K562 (cell line): ENCODE data around the gene MEF2C. TPM values are rescaled to one million over a fixed set of nuclear protein-coding genes. Genes with fewer than 3 reads are reported as not detected.

Experiments used
- ATAC-seq: fragments of 200-7000 bp; cut with Tn5 transposase; 3 replicates; pipeline ENCODE4 v1.9.1; 2020; ENCODE audit warnings: moderate library complexity
- BruUV-seq: library from RNA; stranded (reverse); fragments of 400-500 nt; replicated peaks from 2 replicates; lab custom pipeline; 2021; lab: Mats Ljungman, UMichigan
- CTCF ChIA-PET: fragments of 300-600 bp; formaldehyde crosslinking; extraction: SDS; loops from one replicate; lab custom pipeline; 2021; ENCODE audit warnings: low intra/inter-chr PET ratio; lab: Yijun Ruan, JAX
- POLR2A ChIA-PET: fragments of 300-600, 350-650 bp; sonication (Branson Sonifier 250); formaldehyde crosslinking; extraction: SDS; loops from one replicate; lab custom pipeline; 2021; ENCODE audit warnings: antibody characterized with exemption, inconsistent platforms; lab: Yijun Ruan, JAX
- DNase-seq, 4 experiments: peaks; one replicate each; pipeline versions ENCODE4 v3.0.0 to v3.0.0-alpha.2; 2011 to 2018; ENCODE audit warnings: low spot score in 3 of 4, mixed read lengths in 3 of 4; ENCODE audit errors: extremely low read depth in 1 of 4
- FAIRE-seq: peaks from 2 replicates; lab custom pipeline; 2011; peaks lifted over from hg19 to GRCh38; lab: Jason Lieb, UNC
- H2AFZ ChIP-seq: 2 replicates; pipeline ENCODE4 v1.6.0; 2011; ENCODE audit warnings: low read depth, low read length, control low read depth, inconsistent platforms
- H3K27ac ChIP-seq: fragments of 200-600 bp; 3 replicates; pipeline ENCODE4 v1.8.0; 2011; ENCODE audit warnings: low read depth, mild to moderate bottlenecking, control low read depth, inconsistent platforms, low read length, moderate library complexity, mixed read lengths; ENCODE audit errors: extremely low read depth
- H3K27me3 ChIP-seq, 2 experiments: fragments of 300-600 bp in 1 of 2; 2 replicates in 1 of 2; 3 replicates in 1 of 2; pipeline versions ENCODE4 v1.6.0 to v1.8.0; 2011; ENCODE audit warnings: inconsistent platforms in 2 of 2, low read length in 2 of 2, mild to moderate bottlenecking in 1 of 2, mixed read lengths in 1 of 2, moderate library complexity in 1 of 2; ENCODE audit not compliant: control insufficient read depth in 2 of 2, insufficient read depth in 2 of 2
- H3K36me3 ChIP-seq: fragments of 300-600 bp; 3 replicates; pipeline ENCODE4 v1.8.0; 2011; ENCODE audit warnings: mild to moderate bottlenecking, low read length, inconsistent platforms; ENCODE audit not compliant: control insufficient read depth, insufficient read depth
- H3K4me1 ChIP-seq, 2 experiments: fragments of 200-600 bp in 1 of 2; replicated peaks in 1 of 2; 2 replicates in 1 of 2; 3 replicates in 1 of 2; pipeline versions ENCODE4 v1.5.1 to v1.8.0; 2011; ENCODE audit warnings: inconsistent platforms in 2 of 2, low read length in 2 of 2, mild to moderate bottlenecking in 1 of 2, mixed read lengths in 1 of 2, moderate library complexity in 1 of 2; ENCODE audit not compliant: control insufficient read depth in 2 of 2, insufficient read depth in 2 of 2
- H3K4me2 ChIP-seq: 2 replicates; pipeline ENCODE4 v1.6.1; 2011; ENCODE audit warnings: low read length, control low read depth, inconsistent platforms, mixed read lengths; ENCODE audit not compliant: insufficient read depth
- H3K4me3 ChIP-seq: fragments of 200-600 bp; sonication (generic), shearing (Covaris generic); 2 replicates; pipeline ENCODE4 v1.5.1; 2016; ENCODE audit warnings: control low read depth, inconsistent platforms
- H3K79me2 ChIP-seq: fragments of 200-600 bp; 3 replicates; pipeline ENCODE4 v1.8.0; 2011; ENCODE audit warnings: low read length, inconsistent platforms; ENCODE audit not compliant: control insufficient read depth, insufficient read depth
- H3K9ac ChIP-seq, 2 experiments: 2 replicates each; pipeline versions ENCODE4 v1.6.0 to v1.6.1; 2011; ENCODE audit warnings: low read depth in 2 of 2, low read length in 2 of 2, control low read depth in 1 of 2, inconsistent platforms in 1 of 2, mild to moderate bottlenecking in 1 of 2, mixed read lengths in 1 of 2; ENCODE audit not compliant: insufficient read depth in 1 of 2
- H3K9me1 ChIP-seq: one replicate; pipeline ENCODE4 v1.6.0; 2011; ENCODE audit warnings: inconsistent platforms, mild to moderate bottlenecking, low read length, moderate library complexity; ENCODE audit not compliant: control insufficient read depth, insufficient read depth
- H3K9me3 ChIP-seq: replicated peaks from 2 replicates; pipeline ENCODE4 v1.5.1; 2011; ENCODE audit warnings: low read depth, low read length, inconsistent platforms; ENCODE audit not compliant: control insufficient read depth, insufficient read depth
- H4K20me1 ChIP-seq: replicated peaks from 2 replicates; pipeline ENCODE4 v1.6.1; 2011; ENCODE audit warnings: low read length, inconsistent platforms, mixed read lengths; ENCODE audit not compliant: control insufficient read depth, insufficient read depth
- ARID1B ChIP-seq: fragments of 450-650 bp; IDR thresholded peaks from 2 replicates; pipeline ENCODE4 v1.6.1; 2016; ENCODE audit warnings: antibody characterized with exemption, mild to moderate bottlenecking, inconsistent platforms
- C11orf30 ChIP-seq: fragments of 450-650 bp; IDR thresholded peaks from 2 replicates; pipeline ENCODE4 v1.6.1; 2016; ENCODE audit warnings: low read depth, mild to moderate bottlenecking
- EHMT2 ChIP-seq: fragments of 450-650 bp; IDR thresholded peaks from 2 replicates; pipeline ENCODE4 v1.6.1; 2018; ENCODE audit warnings: antibody characterized with exemption
- ELK1 ChIP-seq: sonication (generic); formaldehyde crosslinking; IDR thresholded peaks from 2 replicates; pipeline ENCODE4 v1.8.1; 2022; ENCODE audit warnings: missing genetic modification reagents
- MBD1 ChIP-seq: fragments of 250-450 bp; sonication (Bioruptor Pico); IDR thresholded peaks from 2 replicates; pipeline ENCODE4 v1.8.0; 2022; ENCODE audit warnings: inconsistent platforms
- MCM7 ChIP-seq, 2 experiments: fragments of 450-650 bp; IDR thresholded peaks; 2 replicates each; pipeline ENCODE4 v1.6.1; 2016 to 2018
- MXI1 ChIP-seq: IDR thresholded peaks from 2 replicates; pipeline ENCODE4 v1.6.1; 2011; ENCODE audit warnings: low read depth, mild to moderate bottlenecking, improper control_type of control experiment, low read length
- TCF7L2 ChIP-seq: fragments of 150-350 bp; IDR thresholded peaks from 2 replicates; pipeline ENCODE4 v1.6.1; 2016; ENCODE audit warnings: low read depth, mild to moderate bottlenecking, low read length, moderate library complexity
- ZNF41 ChIP-seq: fragments of 250-450 bp; sonication (Bioruptor Pico); conservative IDR thresholded peaks from 2 replicates; pipeline ENCODE4 v1.4.0; 2020; ENCODE audit warnings: mild to moderate bottlenecking
- ZNF644 ChIP-seq: fragments of 200-800 bp; sonication (Bioruptor generic); IDR thresholded peaks from 2 replicates; pipeline ENCODE4 v1.6.1; 2016; ENCODE audit warnings: low read depth, missing genetic modification characterization, missing compliant biosample characterization
- WGBS: fragments of 100-300 bp; shearing (Covaris generic); methylation state at CpG from one replicate; pipeline ENCODE4 v1.1.6; 2016; ENCODE audit warnings: low coverage, mixed read lengths; ENCODE audit not compliant: insufficient coverage; ENCODE audit errors: missing lambda C conversion rate; 5-methylcytosine and 5-hydroxymethylcytosine counted together
- in situ Hi-C: fragments of 300-500 bp; cut with MboI; formaldehyde crosslinking; loops from 4 replicates; pipeline ENCODE4 v1.15.0; 2018; ENCODE audit warnings: inconsistent platforms, mixed read lengths
- intact Hi-C: fragments of 100-400 bp; cut with micrococcal nuclease; formaldehyde crosslinking; loops from 2 replicates; pipeline ENCODE4 v1.14.2; 2022
- polyA plus RNA-seq, 8 experiments: library from polyadenylated mRNA; depleted of rRNA in 4 of 8; stranded (reverse) in 5 of 8; unstranded in 3 of 8; fragments of >200 nt; fragmentation: Nextera tagmentation in 2 of 8; fragmentation: Illumina TruSeq in 1 of 8; extraction: Ambion mirVana in 2 of 8; extraction: Trizol in 1 of 8; gene quantifications; 2 replicates each; pipeline versions ENCODE4 v1.2.1 to v1.2.3, GENCODE V29; 2011 to 2014; ENCODE audit warnings: inconsistent platforms in 1 of 8, missing spikeins in 1 of 8
- total RNA-seq, 7 experiments: library from RNA; depleted of rRNA in 6 of 7; stranded (reverse); fragments of >200 nt in 6 of 7; fragmentation: Illumina TruSeq in 2 of 7; extraction: Trizol in 2 of 7; gene quantifications; 2 replicates each; pipeline versions ENCODE4 v1.2.1 to v1.2.3, GENCODE V29; 2011 to 2021; ENCODE audit warnings: low replicate concordance in 1 of 7
- TF ChIP-seq, protein P1 (sequence below): fragments of 450-650 bp; formaldehyde crosslinking; IDR thresholded peaks from 2 replicates; pipeline ENCODE4 v1.4.0; 2022; ENCODE audit warnings: missing genetic modification characterization

MEF2C gene
- total and polyA plus RNA-seq, 9 of the 15 experiments (the other 6 are each of a cell fraction or from before 2014, with no cell fraction given): 25.1 to 67.8 (median 58.3) TPM

- TF ChIP-seq EHMT2 (no peak), C11orf30 (no peak), ELK1 (CRISPR knock-in tag) (no peak), MBD1 (no peak), TCF7L2 (no peak), MCM7 (IDR thresholded peaks at IDR 0.05) (no peak), ZNF644 (tag) (no peak), ARID1B (no peak), ZNF41 (no peak), MXI1 (no peak)
- TF ChIP-seq, protein P1, sequence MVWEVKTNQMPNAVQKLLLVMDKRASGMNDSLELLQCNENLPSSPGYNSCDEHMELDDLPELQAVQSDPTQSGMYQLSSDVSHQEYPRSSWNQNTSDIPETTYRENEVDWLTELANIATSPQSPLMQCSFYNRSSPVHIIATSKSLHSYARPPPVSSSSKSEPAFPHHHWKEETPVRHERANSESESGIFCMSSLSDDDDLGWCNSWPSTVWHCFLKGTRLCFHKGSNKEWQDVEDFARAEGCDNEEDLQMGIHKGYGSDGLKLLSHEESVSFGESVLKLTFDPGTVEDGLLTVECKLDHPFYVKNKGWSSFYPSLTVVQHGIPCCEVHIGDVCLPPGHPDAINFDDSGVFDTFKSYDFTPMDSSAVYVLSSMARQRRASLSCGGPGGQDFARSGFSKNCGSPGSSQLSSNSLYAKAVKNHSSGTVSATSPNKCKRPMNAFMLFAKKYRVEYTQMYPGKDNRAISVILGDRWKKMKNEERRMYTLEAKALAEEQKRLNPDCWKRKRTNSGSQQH: no peak
- Histone ChIP-seq H3K9me3 (no peaks in the 10 kb centered on the region), H3K9me1 (no peaks in the 10 kb centered on the region), H3K27ac (no peak overlapping the region), H3K4me1 (peaks cover 0 to 23% of the 10 kb centered on the region in 2 experiments; a peak in 2 of 5 replicates), H4K20me1 (no peaks in the 10 kb centered on the region), H2AFZ (no peak overlapping the region), H3K4me2 (no peak overlapping the region), H3K27me3 (peaks cover 54 to 72% of the 10 kb centered on the region in 2 experiments), H3K9ac (no peak overlapping the region), H3K4me3 (no peak overlapping the region), H3K36me3 (no peaks in the 10 kb centered on the region), H3K79me2 (no peaks in the 10 kb centered on the region)
- DNase-seq (no peak), FAIRE-seq (no peak), ATAC-seq (no peak)
- ChIA-PET CTCF (no interaction called here), POLR2A (interaction anchor here (0.5 kb wide), 1 partner anchor 1575 kb away, joined by 3 read pairs; no protein-coding TSS in a partner anchor)
- BruUV-seq: no TSS peak
- in situ Hi-C loops: no loop called here
- 12% methylated on average over 24 of the region's 27 CpGs for WGBS
- intact Hi-C loops: no loop called here
These were observed 193.9 kb downstream of the MEF2C start for GRCh38 chr5:88688984-88689667.
